IPS-NIHi7 (cell line): ENCODE results near the gene RRAD.

Experiments
- DNase-seq: peaks from one replicate; pipeline ENCODE4 v3.0.0; 2012; ENCODE audit warnings: mixed read lengths; ENCODE audit errors: extremely low spot score

The RRAD gene

DNA sequence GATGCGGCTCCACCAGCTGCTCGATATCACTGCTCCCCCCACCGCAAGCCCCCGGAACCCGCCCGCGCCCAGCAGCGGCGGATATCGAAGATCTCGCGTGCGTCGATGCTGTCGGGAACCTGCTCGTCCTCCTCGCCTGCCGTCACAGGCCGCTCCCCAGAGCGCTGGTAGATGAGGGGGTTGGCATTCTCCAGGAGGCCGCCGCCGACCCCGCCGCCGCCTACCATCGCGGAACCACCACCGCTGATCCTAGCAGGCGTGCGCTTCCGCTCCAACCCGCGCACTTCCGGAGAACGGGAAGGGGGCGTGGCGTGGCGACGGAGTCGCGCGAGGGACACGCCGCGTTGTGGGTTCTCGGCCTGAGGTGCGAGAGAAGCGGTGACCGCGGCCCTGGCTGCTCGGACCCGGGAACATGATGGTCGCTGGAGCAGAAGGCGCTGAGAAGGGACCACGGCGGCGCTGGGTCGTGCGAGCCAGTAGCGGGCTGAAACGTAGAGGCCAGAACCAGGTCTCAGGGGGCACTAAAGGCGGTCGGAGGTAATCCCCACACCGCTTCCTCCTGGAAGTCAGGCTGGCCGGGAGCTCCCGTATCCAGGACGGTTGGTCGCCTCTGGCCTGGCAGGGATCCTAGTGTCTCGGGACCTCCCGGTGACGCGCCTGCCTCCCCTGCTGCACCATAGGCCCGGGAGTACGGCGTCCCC is 9.0 kb upstream of the RRAD start, which contains the start of gene CIAO2B:
Gene CIAO2B, minus strand, starts transcription at position 265 of the 701 bp plus-strand sequence. Its CDS starts 38 bp downstream, at position 227.
- peak; percentile 89 for DNase-seq

DNA sequence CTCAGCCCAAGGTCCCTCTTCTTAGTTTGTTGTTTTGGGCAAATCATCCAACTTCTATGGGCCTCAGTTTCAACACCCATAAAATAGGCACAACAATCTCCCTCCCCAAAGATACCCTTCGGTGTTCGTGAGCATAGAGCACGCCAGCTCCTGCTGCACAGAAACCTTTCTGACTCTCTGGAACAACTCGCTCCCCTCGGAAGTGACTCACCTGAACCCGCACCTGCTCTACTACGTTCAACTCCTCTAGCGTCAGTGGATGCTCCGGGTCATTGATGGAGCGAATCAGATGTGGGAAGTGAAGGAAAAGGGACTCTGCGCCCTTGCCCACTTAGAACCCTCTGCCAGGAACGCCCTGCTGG is 8.4 kb upstream of the RRAD start:
- no peak for DNase-seq

DNA sequence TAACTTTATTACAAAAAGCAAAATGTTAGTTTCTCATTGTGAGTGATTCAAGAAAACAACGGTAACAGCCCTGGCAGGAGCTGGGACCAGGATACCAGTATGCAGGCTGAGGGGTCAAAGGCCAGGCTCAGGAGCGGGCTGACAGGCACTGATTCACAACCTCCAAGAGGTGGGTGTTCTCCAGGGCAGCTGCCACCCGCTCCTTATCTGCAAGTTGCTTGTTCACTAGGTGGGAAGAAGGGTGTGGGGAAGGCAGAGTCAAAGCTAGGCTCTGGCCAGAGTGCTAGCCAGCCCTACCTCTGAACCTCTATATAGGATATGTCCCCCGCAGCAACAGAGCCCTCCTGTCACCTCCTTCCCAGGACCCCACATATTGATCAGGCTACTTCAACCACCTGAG is 6.7 kb upstream of the RRAD start:
- DNase-seq = no peak

DNA sequence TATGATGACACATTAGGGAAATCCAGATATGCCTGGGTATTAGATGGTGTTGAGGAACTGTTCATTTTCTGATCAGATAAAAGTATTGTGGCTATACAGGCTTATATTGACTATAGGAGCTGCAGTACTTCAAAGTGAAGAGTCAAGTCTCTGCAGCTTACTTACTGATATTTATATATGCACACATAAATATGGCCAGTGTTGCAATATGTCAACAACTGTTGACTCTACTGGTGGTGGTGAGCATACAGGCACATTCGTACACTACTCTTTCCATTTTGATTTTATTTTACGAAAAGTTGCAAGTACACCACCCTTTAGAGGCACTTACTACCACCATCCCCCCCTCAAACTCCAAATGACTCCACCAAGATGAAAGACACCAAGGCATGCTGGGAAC is 6.3 kb upstream of the RRAD start:
- no peak for DNase-seq

DNA sequence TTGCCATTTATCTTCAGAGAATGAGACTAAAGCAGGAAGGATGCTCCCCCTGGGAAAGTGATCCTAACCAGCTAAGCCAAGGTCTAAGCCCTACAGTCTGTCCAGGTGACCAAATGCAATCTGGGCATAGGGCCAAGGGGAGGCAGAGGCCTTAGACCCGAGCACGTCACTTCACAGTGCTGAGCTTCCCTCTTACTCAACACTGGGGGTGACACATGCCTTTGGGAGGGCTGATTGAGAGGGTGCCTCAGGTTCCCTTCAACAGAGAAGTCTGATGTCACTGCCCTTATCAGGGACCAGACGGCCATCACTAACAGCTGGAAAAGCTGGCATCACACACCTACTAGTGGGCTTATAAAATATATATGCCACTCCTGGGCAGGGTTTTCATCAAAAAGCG is 4.9 kb upstream of the RRAD start:
- no peak for DNase-seq

DNA sequence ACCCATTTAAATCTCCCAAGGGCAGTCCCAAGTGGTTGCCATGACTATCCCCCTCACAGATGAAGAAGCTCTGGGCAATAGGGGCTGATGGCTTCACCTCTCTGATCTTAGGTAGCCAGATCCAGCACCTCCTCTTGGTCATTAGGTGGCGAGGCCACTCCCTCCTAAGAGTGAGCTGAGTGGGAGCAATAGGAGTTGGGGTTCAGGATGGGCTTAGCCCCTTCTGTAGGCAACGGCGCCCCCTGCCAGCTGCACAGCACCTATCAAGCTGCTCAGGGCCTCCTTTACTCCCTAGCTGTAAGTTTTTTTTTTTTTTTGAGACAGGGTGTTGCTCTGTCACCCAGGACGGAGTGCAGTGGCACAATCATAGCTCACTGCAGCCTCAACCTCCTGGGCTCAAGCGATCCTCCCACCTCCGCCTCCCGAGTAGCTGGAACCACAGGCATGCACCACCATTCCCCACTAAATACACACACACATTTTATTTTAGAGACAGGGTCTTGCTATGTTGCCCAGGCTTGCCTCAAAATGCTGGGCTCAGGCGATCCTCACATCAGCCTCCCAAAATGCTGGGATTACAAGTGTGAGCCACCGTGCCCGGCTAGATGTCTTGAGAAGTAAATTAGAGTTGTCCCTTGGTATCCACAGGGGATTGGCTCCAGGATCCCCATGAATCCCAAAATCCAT is 3.5 kb upstream of the RRAD start:
- DNase-seq = peak; percentile 65

DNA sequence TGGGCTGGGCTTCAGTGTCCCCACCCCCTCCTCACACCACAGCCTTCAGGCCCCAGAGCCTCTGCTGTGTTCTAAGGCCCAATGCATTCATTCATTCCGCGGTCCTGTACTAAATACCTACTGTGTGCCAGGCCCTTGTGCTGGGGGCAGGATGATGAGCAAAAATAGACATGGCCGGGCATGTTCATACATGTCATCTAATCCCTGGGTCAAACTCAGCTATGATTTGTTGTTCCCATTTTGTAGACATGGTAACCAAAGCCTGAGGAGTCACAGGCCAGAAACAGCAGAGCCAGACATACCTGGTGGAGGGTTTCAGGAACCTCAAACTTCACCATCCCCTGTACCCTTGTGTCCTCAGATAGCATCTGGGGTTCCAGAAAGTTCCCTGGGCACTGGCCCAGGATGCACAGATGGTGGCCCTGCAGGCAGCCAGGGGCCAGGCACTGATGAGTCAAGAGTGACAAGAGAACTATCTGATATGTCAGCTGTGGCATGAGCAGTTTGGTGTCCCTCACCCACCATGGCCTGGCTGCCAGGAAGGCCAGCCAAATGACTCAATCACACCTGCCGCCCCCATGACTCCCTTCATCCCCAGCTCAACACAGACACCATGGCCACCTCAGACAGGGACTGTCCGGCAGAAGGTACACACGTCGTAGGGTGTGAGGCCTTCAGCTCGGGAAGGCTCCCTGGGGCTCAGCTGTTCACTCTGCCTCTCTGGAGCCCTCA is 2.7 kb upstream of the RRAD start:
- DNase-seq = no peak

DNA sequence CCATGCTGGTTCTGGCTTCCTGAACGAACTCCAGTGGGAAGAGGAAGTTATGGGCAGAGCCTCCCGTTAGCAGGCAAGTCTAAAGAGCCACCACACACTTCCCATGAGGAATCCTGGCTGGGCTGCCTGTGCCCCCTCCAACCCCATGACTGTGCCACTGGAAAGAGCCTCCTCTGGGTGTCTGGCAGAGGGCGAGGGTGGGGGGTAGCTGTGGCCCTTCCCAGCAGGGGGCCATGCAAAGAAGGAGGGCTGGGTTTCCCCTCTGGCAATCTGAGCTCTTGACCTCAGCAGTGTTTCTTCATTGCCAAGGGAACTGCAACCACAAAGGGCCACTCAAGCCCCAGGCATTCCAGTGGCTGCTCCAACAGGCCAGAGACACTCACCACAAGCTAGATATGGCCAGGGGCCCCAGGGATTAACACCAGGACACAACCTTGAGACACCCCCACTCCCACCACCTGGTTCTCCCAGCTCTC is 1.7 kb upstream of the RRAD start:
- no peak for DNase-seq

DNA sequence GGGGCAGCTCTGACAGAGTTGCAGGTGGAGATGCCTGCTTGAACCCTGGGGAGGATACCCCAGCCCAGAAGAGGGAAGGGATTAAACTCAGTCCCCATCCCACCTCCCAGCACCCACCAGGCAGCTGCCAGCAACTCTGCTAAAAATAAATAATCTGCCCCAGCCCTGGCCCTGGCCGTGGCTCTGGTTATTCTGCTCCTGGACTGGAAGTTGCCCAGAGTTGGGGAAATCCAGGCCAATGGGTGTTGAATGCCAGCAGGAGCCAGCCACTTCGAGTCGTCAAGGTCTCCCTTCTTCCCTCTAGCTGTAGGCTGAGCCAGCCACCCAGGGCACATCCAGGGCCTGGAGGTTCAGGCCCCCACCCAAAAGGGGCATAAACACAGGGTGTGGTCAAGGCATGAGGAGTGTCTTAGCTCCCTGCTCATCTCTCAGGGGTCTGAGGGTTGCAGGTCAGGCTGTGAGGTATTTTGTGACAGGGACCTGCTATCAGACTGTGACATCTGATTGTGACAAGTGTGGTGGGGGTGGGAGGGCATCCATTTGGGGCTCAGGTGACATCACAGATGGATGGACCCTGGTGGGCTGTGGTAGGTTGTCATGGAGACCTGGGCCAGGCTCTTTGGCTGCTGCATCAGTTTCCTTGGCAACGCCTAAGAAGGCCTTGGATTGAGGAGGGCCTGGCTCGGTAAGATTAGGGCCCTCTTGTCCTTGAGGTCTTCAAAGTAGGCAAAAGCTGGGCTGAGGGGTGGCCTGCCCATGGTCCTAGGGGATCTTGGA is 1.0 kb upstream of the RRAD start:
- DNase-seq = no peak

DNA sequence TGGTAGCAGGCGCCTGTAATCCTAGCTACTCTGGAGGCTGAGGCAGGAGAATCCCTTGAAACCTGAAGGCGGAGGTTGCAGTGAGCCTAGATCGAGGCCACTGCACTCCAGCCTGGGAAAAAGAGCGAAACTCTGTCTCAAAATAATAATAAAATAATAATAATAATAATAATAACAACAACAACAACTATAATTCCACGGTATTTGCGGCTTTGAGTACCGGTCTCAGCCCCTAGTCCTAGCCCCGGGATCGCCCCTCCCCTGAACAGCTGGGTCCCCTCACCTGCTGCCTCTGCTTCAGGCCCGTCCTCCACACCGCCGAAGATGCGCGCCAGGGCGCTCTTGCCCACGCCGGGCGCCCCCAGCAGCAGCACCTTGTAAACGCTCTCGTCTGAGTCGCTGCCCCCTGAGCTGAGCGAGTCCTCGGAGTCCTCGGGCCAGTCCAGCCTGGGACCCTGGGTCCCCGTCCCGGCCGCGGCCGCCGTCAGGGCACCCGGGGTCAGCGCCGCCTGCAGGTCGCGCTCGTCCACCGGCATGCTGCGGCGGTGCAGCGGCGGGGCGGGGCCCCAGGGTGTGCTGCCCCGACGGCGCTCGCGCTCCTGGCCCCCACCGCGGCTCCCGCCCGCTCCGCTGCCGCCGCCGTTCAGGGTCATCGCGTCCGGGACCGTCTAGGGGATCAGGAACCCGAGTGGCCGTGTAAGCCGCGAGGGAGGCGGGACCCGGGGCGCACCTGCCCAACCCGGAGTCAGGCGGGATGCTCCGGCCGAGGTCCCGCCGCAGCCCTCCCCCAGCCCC is 611 bp downstream of the RRAD start:
- DNase-seq = peak; percentile 91

DNA sequence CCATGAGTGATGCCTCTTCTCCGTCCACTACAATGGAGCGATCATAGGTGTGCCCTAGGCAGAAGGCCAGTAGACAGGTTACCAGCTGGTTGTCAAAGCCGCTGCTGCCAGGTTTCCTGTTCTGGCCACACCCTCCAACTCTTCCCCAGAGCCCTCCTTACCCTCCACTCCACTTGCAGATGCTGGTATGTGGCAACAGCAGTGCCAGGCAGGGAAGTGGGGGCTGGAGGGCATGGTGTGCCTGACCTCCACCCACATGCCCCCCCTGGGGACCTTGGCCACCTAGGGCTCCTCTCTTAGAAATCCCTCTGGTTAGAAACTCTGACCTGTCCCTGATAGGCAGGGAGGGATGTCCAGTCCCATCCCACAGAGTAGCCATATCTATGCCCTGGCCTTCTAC is 1.5 kb downstream of the RRAD start:
- no peak for DNase-seq

DNA sequence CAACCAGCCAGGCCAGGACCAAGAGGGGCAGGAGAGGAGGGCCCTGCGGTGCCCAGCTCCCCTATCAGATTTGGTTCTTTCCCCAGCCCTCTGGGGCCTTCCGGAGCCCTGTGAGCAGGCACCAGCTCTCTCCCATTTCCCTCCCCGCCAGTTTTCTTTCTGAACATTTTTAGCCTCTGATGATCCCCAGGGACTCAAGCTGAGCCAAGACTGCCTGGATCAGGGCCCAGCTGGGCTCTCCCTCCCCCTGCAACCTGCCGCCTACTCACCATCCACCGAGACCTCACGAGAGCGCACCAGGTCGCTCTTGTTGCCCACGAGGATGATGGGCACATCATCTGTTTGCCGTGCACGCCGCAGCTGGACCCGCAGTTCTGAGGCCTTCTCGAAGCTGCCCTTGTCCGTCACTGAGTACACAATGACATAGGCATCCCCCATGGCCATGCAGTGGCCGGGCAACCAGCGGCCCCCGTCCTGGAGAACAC is 2.0 kb downstream of the RRAD start:
- DNase-seq = no peak

DNA sequence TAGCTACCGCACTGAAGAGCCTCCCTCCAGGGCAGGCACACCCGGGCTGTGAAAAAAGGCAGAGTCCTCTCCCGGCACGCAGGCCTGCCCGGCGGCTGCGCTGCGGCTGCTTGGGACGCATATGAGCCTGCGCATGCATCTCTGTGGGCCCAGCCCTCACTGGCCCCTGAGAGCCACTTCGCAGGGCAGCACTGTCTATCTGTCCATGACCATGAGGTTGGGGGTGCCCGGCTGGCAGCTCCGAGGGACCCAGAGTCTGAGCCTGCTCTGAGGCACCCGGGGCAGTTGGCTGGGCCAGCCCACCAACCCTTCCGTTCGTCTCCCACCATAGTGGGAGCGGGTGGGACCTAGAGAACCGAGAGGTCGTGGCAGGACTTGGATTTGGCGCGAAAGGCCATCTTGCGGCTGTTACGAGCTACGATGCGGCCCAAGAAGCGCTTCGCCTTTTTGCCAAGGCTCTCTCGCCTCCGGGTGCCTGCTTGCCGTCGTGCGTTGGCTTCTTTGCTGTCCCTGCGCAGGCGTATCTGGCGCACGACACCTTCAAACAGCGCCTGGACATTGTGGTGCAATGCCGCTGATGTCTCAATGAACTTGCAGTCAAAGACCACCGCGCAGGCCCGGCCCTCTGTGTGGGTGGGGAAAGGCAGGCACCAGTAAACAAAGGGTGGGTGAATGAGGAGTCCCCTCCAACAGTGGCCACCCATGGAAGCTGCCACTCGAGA is 3.4 kb downstream of the RRAD start:
- DNase-seq = no peak

DNA sequence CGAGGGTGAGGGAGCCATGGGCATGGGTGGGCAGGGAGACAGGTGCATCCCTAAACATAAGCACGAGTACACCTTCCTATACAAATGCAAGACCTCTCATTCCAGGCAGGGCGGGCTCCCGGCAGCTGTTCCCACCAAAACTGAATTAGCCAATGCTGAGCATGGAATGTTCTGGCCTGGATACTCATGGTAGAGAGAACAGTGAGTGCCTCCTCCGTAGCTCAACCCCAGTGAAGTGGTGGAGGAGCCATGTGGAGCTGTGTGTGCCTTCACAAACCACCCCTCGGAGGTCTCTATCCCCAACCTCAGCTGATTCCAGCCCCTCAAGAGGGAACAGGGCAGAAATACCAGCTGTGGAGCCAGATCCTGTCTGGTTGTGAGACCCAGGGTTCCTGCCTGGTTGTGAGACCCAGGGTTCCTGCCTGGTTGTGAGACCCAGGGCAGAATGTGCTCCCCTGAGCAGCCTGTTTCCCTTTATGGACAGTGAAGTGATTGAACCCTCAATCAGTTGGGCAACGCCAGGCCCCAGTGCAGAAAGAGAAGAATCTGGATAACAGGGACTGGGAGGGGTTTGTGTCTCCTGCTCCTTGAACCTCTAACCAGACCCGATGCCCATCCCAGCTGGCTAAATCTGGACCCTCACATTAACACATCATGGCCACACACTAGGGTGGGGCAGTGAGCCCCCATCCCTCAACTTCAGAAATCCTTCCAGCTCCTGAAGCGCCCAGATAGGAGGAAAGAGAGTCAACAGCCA is 4.2 kb downstream of the RRAD start:
- no peak for DNase-seq

DNA sequence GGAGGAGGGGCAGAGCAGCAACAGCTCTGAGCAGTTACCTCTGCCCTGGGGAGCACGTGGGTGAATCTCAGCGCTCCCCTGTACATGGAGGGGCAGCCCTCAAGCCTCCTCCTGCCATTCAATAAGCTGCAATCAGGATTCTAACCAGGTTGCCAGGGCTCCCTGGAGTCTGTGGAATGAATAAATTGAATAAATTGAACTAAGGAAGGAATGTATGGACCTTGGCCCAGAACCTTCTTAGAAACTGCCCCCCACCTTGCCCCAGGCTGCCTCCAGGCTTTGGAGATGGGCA is 5.1 kb downstream of the RRAD start:
- no peak for DNase-seq

DNA sequence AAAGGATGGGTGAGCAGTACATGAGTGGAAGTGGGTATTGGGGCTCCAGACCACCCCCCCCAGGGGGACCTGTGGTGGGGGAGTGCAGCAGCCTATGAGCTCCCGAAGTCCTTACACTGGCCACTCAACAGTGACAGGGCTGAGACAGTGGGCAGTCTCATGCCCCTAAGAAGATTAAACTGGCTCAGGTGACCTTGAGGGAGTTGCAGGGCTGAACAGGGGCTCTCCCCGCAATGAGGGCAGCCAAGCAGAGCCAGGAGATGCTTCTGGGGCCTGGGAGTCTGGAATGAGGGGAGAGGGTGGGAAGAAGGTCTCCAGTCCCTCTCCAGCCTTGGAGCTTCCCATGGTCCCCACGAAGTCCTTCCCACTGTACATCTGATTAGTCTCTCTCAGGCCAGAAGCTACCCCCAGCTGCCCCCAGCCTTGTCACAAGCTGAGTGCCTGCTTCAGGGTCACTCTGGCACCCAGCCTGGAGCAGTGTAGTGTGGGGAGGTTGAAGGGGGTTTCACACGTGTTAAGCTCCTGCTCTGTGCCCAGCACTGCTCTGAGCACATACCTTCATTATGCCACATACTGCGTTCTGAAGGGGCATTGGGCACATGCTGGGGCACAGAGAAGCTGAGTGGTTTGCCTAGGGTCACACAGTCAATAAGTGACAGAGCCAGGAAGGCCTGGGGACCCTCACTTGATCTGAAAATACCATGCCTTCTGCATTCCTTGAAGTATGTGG is 5.6 kb downstream of the RRAD start:
- DNase-seq = no peak

DNA sequence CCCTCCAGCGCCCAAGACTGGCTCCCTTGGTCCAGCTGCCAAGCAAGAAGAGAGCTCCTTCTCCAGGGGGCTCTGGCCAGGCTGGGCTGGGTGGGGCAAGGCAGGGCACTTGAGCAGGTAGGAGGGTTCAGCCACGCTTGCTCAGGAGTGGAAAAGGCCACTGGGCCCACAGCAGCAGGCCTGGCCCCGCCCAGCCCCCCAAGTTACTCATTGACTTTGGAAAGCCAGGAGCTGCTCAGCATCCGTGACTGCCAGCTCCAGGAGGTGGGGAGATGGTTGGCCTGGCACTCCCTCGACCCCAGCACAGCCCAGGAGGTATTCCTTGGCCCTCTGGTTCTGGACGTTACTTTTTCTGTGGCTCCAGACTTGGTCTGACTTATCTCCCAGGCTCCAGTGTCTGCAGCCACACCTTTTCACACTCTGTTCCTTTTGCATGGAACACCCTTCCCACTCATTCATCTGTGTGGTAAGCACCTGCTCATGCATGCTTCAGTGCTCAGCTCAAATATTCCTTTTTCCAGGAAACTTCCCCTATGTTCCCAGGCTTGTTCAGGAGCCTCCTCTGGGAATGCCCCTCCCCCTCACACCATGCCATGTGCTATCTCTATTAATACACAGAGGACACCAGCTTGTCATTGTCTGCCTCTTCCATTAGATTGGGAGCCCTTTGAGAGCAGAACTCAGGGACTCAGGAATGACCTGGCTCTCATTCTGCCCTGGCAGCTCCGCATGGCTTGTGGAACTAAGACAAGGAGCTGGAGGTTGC is 6.3 kb downstream of the RRAD start, which contains the start of gene CDH16:
Gene CDH16, minus strand, starts transcription at position 83 of the 766 bp plus-strand sequence. CDS start 820 bp downstream, outside the sequence.
- DNase-seq = no peak

DNA sequence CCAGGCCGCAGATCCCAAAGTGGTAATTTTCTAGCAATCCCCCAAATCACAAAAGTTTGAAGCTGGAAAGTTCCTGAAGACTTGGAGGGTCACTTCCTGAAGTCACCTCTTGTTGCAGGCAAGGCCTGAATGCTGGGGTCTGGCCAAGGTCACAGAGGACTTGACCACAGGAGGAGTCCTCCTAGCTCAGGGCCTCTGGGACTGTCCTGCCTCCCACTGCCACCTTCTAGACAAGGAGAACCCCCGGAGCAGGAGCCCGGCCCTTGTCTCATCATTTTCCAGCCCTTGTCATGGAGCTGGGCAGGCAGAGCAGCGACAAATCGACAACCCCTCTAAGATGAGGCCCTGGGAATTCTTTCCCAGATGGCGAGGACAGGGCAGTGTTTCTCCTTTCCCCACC is 7.0 kb downstream of the RRAD start:
- DNase-seq = no peak
